ENCODE results near the gene PHF10.
"Not testable (repeated sequence)": the region's sequence is repeated elsewhere in the genome, so short reads cannot be mapped to it uniquely, and the experiment has no call there.

DNA sequence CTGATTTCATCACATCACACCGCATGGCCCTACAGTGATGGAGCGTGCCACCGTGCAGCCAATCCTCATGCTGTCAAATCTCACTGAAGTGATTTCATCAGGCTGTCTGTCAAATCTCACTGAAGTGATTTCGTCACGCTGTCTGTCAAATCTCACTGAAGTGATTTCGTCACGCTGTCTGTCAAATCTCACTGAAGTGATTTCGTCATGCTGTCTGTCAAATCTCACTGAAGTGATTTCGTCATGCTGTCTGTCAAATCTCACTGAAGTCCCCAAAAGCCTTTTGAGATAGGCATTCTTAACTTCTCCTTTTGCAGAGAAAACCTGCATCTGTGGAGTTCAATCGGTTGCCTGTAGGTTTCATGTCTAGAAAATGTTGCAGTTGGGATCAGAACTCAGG, 41.5 kb upstream of the PHF10 start:
- TF ChIP-seq, protein P1, sequence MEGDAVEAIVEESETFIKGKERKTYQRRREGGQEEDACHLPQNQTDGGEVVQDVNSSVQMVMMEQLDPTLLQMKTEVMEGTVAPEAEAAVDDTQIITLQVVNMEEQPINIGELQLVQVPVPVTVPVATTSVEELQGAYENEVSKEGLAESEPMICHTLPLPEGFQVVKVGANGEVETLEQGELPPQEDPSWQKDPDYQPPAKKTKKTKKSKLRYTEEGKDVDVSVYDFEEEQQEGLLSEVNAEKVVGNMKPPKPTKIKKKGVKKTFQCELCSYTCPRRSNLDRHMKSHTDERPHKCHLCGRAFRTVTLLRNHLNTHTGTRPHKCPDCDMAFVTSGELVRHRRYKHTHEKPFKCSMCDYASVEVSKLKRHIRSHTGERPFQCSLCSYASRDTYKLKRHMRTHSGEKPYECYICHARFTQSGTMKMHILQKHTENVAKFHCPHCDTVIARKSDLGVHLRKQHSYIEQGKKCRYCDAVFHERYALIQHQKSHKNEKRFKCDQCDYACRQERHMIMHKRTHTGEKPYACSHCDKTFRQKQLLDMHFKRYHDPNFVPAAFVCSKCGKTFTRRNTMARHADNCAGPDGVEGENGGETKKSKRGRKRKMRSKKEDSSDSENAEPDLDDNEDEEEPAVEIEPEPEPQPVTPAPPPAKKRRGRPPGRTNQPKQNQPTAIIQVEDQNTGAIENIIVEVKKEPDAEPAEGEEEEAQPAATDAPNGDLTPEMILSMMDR (conservative IDR thresholded peaks at IDR 0.05): not testable (repeated sequence)
- TF ChIP-seq ZFX (IDR thresholded peaks at IDR 0.05): not testable (repeated sequence)
